MG63 (cell line): Measurements from ENCODE around the gene DCBLD1. TPM values are rescaled to one million over a fixed set of nuclear protein-coding genes. Genes with fewer than 3 reads are reported as not detected.

ENCODE experiments used
- DNase-seq: peaks from one replicate; pipeline ENCODE4 v3.0.0-alpha.2; 2020
- H3K27me3 ChIP-seq: fragments of 250-450 bp; sonication (Bioruptor Pico); 2 replicates; pipeline ENCODE4 v1.5.1; 2020; ENCODE audit warnings: mild to moderate bottlenecking, moderate library complexity
- H3K36me3 ChIP-seq: fragments of 250-450 bp; sonication (Bioruptor Pico); 2 replicates; pipeline ENCODE4 v1.5.1; 2020; ENCODE audit warnings: mild to moderate bottlenecking, moderate library complexity
- H3K4me3 ChIP-seq: fragments of 250-450 bp; sonication (Bioruptor Pico); 2 replicates; pipeline ENCODE4 v1.5.1; 2020; ENCODE audit warnings: mild to moderate bottlenecking, moderate library complexity
- H3K9me3 ChIP-seq: fragments of 250-450 bp; sonication (Bioruptor Pico); 2 replicates; pipeline ENCODE4 v1.5.1; 2020; ENCODE audit warnings: mild to moderate bottlenecking, moderate library complexity
- total RNA-seq: library from RNA; depleted of rRNA; stranded (reverse); fragments of >200 nt; shearing (Covaris generic); gene quantifications from 2 replicates; pipeline ENCODE4 v1.2.3, GENCODE V29; 2014; ENCODE audit warnings: low replicate concordance

The DCBLD1 gene
- total RNA-seq, 1 experiment from 2014 or later = 20.9 TPM

DNA sequence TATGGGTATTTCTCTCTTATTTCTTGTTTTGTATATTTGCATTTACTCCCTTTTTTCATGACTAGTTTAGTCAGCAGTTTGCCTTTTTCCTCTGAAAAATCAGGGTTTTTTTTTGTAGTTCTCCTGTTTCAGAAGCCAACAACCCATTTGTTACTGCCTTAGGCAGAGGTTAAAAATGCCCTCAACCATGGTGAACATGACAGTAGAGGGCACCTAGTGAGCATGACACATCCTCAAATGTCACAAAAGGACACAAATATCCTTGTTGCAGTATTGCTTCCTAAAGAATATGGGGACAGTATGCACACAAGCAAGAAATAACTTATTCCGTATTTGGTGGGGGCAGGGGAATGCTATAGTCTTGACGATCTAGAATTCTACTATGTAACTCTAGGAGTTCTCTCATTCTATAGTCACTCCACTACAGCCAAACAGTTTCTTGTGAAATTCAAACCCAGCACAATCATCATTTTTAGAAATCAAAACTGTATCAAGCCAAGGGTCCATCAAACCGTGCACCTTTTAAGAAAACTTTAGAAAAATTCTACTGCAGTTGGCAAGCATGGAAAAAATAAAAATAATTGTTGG is 72.9 kb downstream of the DCBLD1 start:
- Histone ChIP-seq H3K9me3 (no peaks in the 10 kb centered on the region), H3K27me3 (no peaks in the 10 kb centered on the region), H3K4me3 (no peak overlapping the region), H3K36me3 (peaks cover 15% of the 10 kb centered on the region)
- no peak for DNase-seq

DNA sequence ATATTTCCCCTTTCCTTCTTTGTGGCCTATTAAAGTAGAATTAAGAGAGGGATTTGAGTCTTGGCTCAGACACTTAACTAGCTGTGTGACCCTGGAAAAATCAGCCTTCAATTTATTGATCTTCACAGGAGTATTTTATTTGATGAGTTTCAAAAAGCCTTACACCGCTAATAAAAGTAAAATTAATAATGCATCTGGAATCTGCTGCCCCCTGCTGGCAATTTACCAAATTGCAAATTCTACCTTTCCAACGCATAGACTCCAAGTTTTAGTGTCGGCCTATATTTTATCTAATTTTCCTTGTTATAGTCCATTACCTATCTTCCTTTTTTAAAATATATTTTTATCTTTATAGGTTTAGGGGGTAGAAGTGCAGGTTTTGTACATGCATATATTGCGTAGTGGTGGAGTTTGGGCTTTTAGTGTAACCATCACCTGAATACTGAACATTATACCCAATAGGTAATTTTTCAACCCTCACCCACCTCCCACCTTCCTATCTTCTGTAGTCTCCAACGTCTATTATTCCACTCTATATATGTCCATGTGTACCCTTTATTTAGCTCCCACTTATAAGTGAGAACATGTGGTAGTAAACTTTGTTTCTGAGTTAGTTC is 73.5 kb downstream of the DCBLD1 start:
- Histone ChIP-seq H3K4me3 (no peak overlapping the region), H3K9me3 (no peaks in the 10 kb centered on the region), H3K36me3 (peaks cover 12% of the 10 kb centered on the region), H3K27me3 (no peaks in the 10 kb centered on the region)
- no peak for DNase-seq

DNA sequence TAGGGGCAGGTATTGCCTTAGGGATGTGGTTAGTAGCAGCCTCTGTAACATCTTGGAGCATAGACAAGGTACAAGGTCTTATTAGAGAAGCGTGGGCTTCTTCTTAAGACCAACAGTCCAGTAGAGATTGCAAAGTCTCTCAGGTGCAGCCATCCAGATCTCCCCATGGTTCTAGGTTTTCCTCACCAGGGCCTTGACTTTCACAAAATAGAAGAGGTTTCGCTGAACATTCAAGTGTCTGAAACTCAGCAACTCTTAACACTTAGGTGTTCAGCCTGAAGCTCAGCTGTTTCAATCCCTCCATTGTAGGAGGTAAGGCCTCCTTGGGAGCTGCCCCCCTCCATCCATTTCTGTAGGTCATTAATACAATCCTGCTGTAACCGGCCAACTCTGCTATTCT is 75.5 kb downstream of the DCBLD1 start:
- H3K36me3 ChIP-seq = peaks cover 30% of the 10 kb centered on the region
- DNase-seq = no peak
- no peaks in the 10 kb centered on the region for H3K9me3 ChIP-seq
- no peak overlapping the region for H3K4me3 ChIP-seq
- no peaks in the 10 kb centered on the region for H3K27me3 ChIP-seq

DNA sequence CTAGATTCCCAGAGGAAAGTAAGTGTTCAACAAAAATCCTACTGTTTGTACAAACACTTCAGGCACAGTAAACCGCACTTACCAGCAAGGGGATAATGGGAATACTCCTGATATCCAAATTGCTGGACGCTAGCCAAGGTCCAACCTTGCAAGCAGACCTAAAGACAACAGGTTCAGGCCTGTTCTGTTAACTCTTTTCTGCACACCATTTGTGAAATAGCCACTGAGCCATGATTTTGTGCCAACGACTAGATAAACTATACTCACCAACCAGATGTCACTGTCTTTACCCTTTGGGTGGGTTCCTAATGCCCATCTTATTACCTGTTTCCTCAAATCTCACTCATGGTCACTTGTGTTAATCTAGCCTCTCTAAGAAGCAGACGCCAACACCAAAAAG is 76.3 kb downstream of the DCBLD1 start:
- H3K4me3 ChIP-seq = no peak overlapping the region
- DNase-seq = no peak
- no peaks in the 10 kb centered on the region for H3K27me3 ChIP-seq
- H3K9me3 ChIP-seq = no peaks in the 10 kb centered on the region
- peaks cover 32% of the 10 kb centered on the region for H3K36me3 ChIP-seq

DNA sequence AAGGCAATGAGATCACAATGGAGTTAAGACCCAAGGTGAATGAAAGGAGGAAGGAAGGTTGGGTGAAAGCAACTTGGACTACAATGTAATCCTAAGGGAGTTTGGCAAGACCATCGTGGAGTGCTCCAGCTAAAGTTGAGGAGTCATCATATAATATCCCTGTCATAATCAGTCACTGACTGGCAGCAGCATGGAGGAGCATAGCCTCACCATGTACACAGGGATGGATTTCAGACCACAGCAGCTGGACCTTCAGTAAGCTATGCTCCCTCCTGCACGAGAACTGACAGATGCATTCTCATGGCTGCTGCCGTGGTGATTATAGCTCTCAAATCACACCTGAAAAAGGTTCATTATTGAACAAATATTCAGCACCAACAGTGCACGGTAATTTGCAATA is 76.8 kb downstream of the DCBLD1 start:
- H3K9me3 ChIP-seq = no peaks in the 10 kb centered on the region
- DNase-seq = peak; percentile 6

DNA sequence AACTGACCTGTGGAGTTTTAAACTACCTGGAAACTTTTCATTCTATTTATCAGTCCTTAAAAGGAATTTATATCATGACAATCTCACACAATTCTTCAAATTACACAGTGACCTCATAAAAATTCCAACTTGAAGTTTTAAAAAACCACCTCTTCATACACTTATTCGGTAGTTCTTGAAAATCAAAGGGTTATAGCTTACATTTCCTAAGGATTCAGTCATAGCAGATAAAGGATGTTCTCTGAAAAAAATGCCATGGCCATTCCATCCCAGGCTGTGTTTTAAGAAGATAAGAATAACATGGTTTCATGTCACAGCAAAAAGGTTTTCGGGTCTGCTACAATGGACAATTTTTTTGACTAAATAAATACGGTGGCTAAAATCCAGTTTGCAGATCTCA is 78.7 kb downstream of the DCBLD1 start:
- peaks cover 52% of the 10 kb centered on the region for H3K36me3 ChIP-seq
- no peaks in the 10 kb centered on the region for H3K9me3 ChIP-seq
- H3K4me3 ChIP-seq = no peak overlapping the region
- no peaks in the 10 kb centered on the region for H3K27me3 ChIP-seq
- DNase-seq = no peak

More for the DNA sequence above, 76.8 kb downstream of the DCBLD1 start:
- Histone ChIP-seq H3K27me3 (no peaks in the 10 kb centered on the region), H3K36me3 (peaks cover 35% of the 10 kb centered on the region), H3K4me3 (no peak overlapping the region)

DNA sequence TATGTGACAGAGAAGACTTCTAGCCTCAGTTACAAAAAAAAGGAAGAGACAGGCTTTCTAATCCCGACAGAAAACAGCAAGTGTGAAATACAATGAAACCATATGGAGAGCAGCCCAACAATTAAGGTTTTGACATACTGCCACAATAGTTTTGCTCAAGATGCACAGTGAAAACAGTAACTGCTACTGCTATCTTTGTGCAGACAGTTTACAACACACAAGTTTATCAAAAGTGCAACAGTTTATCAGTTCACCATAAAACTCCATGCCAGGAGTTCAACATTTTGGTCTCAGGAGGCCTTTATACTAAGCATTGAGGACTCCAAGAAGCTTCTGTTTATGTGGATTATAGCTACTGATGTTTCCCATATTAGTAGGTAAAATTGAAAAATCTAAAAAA is 82.2 kb downstream of the DCBLD1 start:
- no peaks in the 10 kb centered on the region for H3K9me3 ChIP-seq
- H3K4me3 ChIP-seq = no peak overlapping the region
- H3K27me3 ChIP-seq = no peaks in the 10 kb centered on the region
- DNase-seq = no peak
- H3K36me3 ChIP-seq = peaks cover 63% of the 10 kb centered on the region

DNA sequence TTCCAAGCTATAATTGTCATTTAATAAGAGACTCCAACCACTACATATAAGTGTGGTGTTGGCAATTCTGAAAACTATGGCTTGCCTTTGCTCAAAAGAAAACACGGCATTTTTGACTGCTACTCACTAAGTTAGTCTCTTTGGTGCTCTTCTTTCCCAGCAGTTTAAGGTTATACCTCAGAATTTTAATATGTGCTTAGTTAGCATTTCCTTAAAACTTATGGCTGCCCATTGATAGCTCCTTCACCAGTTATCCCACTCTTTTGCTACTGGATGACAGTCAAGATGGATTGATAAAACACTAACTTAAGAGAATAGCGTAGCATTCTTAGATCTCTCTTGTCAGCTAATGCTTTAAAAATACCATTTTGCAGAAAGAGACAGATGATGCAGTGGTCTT is 85.8 kb downstream of the DCBLD1 start:
- peaks cover 56% of the 10 kb centered on the region for H3K36me3 ChIP-seq
- DNase-seq = no peak
- H3K9me3 ChIP-seq = no peaks in the 10 kb centered on the region
- H3K4me3 ChIP-seq = no peak overlapping the region
- H3K27me3 ChIP-seq = no peaks in the 10 kb centered on the region

DNA sequence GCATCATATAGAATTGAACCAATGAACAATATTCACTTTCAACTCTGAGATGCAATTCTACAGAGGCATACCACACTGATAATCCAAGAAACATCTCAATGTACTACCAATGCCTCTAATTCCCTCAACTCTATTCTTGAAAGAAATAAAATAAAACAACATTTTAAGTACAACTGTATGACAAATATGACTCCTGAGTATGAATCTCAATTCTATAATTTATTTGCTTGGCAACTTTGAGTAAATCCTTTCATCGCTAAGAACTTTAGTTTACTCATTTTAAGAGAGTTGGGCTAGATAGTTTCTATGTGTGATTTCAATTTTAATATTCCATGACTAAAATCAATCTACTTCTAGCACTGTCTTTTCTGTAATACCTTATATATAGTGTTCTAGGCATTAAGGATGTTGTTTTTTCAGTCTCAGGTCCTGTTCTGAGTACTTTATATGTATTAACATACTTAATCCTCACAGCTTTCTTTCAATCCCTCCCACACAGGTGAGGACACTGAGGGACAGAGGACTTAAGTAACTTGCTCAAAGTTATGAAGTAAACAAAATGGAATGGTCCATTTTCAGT is 86.4 kb downstream of the DCBLD1 start:
- Histone ChIP-seq H3K36me3 (peaks cover 56% of the 10 kb centered on the region), H3K4me3 (no peak overlapping the region), H3K9me3 (no peaks in the 10 kb centered on the region), H3K27me3 (no peaks in the 10 kb centered on the region)
- no peak for DNase-seq

DNA sequence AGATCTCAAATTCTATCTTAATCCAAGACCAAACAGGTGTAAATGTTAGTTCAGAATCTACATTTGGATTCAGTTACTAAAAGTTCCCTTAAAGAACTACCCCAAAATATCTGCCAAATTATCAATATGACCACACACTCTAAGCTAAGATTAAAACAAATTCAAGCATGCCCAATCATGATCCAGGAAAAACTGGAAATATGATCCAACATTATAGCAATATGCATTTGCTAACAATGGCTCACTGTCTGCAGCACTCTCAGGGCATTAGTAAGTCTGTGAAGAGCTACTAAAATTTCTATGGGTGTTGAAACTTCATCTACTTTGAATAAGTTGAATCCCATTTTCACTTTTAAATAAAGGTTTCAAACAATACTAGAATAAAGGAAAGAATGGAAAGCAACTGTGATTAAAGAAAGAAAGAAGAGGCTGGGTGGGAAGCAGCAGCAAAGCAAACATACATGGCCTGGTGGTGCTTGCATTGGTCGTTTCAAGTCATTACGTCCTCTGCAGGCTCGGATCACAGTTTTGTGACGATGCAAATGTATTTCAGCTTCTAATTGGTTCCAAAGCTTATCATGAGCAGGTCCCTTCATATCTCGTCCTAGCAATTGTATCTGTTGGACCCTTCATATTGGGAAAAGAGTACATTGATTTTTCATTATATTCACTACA is 90.7 kb downstream of the DCBLD1 start:
- H3K27me3 ChIP-seq = no peaks in the 10 kb centered on the region
- no peaks in the 10 kb centered on the region for H3K9me3 ChIP-seq
- no peak for DNase-seq
- H3K4me3 ChIP-seq = no peak overlapping the region
- peaks cover 47% of the 10 kb centered on the region for H3K36me3 ChIP-seq

DNA sequence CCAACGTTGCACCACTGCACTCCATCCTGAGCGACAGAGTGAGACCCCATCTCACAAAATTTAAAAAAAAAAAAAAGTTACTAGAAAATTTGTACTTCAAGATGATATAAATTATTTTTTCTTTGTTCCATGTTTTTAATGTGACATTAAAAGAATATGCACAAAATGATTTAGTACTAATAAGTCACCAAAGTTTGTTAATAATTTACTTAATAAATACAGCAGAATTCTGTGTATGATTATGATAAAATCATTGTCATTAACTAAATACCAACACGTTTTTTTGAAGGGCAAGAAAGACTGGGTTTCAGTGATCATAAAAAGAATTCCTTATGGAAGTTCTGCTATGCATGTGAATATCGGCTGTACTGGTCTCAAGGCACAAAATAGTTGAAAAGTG is 91.7 kb downstream of the DCBLD1 start:
- no peak overlapping the region for H3K4me3 ChIP-seq
- no peaks in the 10 kb centered on the region for H3K9me3 ChIP-seq
- H3K36me3 ChIP-seq = peaks cover 44% of the 10 kb centered on the region
- no peaks in the 10 kb centered on the region for H3K27me3 ChIP-seq
- no peak for DNase-seq

DNA sequence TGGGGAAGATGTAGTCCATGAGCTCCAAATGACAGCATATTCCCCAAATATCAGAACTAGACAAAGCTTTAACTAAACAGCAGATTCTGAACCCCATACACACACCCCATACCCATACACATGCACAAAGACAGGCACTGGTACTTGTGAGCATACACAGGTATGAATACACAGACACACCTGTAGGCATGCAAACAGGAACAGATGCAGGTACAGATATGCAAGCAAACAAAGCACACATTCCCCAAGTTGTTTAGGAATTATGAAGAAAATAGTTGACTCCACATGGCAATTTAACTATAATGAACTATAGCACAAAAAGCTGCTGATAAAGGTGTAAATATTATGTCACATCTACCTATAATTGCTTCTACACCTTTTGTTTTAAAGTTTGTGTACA is 103.2 kb downstream of the DCBLD1 start:
- Histone ChIP-seq H3K27me3 (no peaks in the 10 kb centered on the region), H3K4me3 (no peak overlapping the region), H3K9me3 (no peaks in the 10 kb centered on the region), H3K36me3 (peaks cover 36% of the 10 kb centered on the region)
- DNase-seq = no peak

DNA sequence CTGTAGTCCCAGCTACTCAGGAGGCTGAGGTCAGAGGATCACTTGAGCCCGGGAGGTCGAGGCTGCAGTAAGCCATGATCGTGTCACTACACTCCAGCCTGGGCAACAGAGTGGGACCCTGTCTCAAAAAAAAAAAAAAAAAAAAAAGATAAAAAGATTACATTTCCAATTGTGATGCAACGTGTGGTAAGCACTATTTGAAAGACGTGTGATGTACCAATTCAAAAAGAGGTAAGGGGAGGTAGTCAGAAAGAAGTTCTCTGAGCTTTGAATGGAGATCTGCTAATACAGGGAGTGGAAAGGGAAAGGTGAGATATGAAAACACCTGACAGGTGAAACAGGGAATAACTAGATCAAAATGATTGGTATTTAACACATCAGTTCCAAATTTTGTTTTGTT is 108.0 kb downstream of the DCBLD1 start:
- H3K27me3 ChIP-seq = no peaks in the 10 kb centered on the region
- no peaks in the 10 kb centered on the region for H3K9me3 ChIP-seq
- H3K4me3 ChIP-seq = no peak overlapping the region
- peaks cover 32% of the 10 kb centered on the region for H3K36me3 ChIP-seq
- no peak for DNase-seq

DNA sequence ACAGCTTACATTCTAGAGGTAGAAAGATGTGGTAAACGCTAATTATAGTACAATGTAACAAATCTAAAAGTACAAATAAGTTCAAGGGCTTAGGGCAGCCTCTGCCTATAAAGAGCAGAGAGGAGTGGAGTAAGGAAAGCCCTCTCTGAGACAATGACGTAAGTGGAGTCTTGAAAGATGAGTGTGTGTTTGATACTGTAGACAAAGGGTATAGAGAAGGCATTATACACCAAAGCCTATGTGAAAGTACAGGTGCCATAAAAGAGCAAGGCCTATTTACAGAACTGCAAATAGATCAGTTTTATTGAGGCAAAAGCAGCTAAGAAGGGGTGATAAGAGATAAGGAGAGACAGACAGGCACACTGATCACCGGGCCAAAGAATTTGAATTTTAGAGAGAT is 108.9 kb downstream of the DCBLD1 start:
- DNase-seq = no peak
- Histone ChIP-seq H3K4me3 (no peak overlapping the region), H3K9me3 (no peaks in the 10 kb centered on the region), H3K27me3 (no peaks in the 10 kb centered on the region), H3K36me3 (peaks cover 40% of the 10 kb centered on the region)

DNA sequence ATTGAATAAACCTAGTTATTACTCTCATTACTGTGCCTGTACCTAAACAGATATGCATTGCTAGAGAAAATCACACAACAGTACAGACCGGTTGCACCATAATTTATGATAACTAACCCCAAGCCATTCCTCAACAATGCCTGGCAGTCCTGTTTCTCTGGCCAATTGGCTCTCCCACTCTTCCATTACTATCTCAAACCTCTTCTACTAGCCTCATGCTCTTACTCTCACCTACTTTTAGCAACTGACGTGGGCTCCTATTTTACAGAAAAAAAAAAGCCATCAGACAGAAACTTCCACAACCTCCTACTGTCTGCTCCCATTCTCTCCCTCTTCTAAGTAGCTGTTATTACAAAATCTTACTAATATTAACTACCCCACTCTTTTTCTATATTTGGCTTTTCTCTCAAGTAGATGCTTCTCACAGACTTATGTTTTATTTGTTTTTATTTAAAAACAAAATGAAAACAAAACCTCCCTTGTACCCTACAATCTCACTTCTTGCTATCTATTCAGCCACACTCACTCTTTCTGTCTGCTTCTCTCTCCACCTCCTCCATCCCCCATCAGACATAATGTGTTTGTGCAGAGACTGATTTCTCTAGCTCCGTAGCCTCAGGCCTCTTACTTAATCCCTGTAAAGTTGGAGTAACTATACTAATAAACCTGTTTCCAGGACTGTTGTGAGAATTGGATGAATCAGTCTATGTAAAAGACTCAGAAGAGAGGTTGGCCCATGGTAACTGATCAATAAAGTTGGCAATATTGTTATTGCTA is 110.7 kb downstream of the DCBLD1 start:
- peaks cover 49% of the 10 kb centered on the region for H3K36me3 ChIP-seq
- H3K9me3 ChIP-seq = peaks cover 7% of the 10 kb centered on the region; the same call in 1 of the 2 replicates
- H3K27me3 ChIP-seq = no peaks in the 10 kb centered on the region
- H3K4me3 ChIP-seq = no peak overlapping the region
- DNase-seq = no peak

DNA sequence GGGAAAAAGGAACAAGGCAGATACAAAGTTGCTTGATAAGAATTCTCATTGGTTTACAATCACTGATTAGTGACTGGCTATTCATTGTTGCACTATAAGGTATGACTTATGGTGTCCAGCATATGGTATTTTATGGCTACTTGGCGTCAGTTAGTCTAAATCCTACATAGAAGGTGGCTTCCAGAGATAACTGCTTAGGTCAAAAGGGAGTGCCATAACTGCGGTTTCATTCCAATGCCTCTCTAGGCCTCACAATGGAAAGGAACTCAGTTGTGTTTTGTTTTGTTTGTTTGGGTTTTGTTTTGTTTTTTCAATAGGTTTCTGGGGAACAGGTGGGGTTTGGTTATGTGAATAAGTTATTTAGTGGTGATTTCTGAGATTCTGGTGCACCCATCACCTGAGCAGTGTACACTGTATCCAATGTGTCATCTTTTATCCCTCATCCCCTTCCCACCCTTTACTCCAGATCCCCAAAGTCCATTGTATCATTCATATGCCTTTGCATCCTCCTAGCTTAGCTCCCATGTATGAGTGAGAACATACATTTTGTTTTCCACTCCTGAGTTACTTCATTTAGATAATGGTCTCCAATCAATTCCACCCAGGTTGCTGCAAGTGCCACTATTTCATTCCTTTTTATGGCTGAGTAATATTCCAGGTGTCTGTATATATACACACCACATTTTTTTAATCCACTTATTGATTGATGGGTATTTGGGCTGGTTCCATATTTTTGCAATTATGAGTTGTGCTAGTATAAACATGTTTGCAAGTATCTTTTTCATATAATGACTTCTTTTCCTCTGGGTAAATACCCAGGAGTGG is 112.8 kb downstream of the DCBLD1 start:
- H3K9me3 ChIP-seq = peaks cover 7% of the 10 kb centered on the region; the same call in 1 of the 2 replicates
- H3K36me3 ChIP-seq = peaks cover 47% of the 10 kb centered on the region
- no peak for DNase-seq
- no peak overlapping the region for H3K4me3 ChIP-seq
- no peaks in the 10 kb centered on the region for H3K27me3 ChIP-seq
